Measurements from ENCODE around the gene RHOT1.

DNA sequence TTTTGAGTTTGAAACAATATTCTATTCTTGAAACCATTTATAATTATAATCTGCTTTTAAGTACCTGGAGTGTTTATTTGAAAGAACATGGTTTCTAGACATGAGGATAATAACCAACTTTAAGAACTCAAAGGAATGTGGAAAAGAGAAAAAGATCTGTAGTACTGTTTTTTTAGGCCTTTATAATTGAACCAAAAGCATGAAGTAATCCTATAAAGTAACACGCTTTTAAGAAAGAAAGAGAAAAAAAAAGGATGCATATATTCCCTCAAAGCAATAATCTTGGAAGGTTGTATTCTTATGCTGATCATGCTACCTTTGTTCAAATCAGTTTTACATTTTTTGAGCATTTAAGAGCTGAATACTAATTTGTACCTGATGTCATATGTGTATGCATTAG lies 69.4 kb downstream of the RHOT1 start:
- TF ChIP-seq, protein P1, sequence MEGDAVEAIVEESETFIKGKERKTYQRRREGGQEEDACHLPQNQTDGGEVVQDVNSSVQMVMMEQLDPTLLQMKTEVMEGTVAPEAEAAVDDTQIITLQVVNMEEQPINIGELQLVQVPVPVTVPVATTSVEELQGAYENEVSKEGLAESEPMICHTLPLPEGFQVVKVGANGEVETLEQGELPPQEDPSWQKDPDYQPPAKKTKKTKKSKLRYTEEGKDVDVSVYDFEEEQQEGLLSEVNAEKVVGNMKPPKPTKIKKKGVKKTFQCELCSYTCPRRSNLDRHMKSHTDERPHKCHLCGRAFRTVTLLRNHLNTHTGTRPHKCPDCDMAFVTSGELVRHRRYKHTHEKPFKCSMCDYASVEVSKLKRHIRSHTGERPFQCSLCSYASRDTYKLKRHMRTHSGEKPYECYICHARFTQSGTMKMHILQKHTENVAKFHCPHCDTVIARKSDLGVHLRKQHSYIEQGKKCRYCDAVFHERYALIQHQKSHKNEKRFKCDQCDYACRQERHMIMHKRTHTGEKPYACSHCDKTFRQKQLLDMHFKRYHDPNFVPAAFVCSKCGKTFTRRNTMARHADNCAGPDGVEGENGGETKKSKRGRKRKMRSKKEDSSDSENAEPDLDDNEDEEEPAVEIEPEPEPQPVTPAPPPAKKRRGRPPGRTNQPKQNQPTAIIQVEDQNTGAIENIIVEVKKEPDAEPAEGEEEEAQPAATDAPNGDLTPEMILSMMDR (IDR thresholded peaks at IDR 0.05), result no peak
- TF ChIP-seq EP300 (IDR thresholded peaks at IDR 0.05) (no peak), POLR2A (IDR thresholded peaks at IDR 0.05) (no peak)

All from ovary (tissue), 3 donors.